D341Med (cell line): Measurements from ENCODE around the gene MIB2.
"Not testable (repeated sequence)": the region's sequence is repeated elsewhere in the genome, so short reads cannot be mapped to it uniquely, and the experiment has no call there.

Experiments used
- DNase-seq: peaks from one replicate; pipeline ENCODE4 v3.0.0; 2012; ENCODE audit warnings: low spot score

MIB2 gene

GRCh38 chr1:1615256-1616044 lies at the start of gene MIB2:
MIB2 (plus strand) TSS chr1:1615500; CDS start chr1:1623453, 7,953 bp downstream.
- DNase-seq: peak; percentile 98

DNA sequence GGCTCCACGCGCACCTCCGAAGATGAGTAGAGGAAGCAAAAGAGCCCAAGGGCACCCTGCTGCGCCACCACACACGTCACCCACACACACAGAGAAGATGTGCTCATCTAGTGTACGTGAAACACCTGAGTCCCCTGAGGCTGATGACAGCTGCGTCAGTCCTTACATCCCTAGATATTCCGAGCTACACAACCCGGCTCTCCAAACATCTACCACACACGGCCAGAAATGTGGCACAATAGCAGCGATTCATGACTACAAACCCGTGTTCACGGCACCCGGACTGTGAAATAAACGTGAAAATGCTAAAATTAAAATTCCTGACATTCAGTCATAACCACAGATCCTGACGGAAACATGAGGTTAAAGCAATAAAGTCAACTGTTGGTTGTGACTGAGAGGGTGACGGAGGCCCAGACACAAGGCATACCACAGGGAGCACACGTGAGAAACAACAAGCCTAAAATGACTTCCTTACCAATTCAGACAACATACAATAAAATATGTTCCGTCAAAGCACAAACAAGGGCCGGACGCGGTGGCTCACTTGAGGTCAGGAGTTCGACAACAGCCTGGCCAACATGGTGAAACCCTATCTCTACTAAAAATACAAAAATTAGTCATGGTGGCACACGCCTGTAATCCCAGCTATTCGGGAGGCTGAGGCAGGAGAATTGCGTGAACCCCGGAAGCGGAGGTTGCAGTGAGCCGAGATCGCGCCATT lies 48.0 kb upstream of the MIB2 start:
- no peak for DNase-seq

DNA sequence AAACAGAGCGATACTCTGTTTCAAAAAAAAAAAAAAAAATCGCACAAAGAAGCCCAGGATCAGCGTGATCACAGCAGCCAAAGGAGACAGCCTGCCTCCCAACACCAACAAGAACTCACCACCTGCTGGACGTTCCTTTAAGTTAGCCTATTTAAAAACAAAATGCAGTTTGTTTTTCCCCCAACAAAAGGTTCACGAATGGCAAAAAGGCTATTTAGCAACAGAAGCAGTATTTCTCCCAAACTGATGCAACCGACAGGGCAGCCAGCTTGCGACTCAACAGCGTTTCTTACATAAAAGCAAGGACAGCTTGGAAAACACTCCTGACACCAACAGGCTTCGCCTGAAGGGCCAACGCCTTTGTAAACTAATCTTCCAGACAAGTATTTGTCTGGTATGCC lies 47.4 kb upstream of the MIB2 start:
- no peak for DNase-seq

DNA sequence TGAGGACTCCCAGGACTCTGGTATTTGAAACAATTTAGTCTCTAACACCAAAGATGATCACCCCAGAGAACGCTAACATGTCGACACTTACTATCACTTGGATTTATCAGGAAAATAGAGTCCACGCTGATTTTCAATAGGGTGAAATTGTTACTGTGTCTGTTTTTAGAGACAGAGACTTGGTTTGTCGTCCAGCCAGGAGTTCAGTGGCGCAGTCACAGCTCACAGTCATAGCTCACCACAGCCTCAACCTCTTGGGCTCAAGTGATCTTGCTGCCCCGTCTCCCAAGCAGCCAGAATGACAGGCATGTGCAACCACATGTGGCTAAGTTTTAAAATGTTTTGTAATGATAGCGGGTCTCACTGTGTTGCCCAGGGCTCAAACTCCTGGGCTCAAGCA lies 46.0 kb upstream of the MIB2 start:
- no peak for DNase-seq

DNA sequence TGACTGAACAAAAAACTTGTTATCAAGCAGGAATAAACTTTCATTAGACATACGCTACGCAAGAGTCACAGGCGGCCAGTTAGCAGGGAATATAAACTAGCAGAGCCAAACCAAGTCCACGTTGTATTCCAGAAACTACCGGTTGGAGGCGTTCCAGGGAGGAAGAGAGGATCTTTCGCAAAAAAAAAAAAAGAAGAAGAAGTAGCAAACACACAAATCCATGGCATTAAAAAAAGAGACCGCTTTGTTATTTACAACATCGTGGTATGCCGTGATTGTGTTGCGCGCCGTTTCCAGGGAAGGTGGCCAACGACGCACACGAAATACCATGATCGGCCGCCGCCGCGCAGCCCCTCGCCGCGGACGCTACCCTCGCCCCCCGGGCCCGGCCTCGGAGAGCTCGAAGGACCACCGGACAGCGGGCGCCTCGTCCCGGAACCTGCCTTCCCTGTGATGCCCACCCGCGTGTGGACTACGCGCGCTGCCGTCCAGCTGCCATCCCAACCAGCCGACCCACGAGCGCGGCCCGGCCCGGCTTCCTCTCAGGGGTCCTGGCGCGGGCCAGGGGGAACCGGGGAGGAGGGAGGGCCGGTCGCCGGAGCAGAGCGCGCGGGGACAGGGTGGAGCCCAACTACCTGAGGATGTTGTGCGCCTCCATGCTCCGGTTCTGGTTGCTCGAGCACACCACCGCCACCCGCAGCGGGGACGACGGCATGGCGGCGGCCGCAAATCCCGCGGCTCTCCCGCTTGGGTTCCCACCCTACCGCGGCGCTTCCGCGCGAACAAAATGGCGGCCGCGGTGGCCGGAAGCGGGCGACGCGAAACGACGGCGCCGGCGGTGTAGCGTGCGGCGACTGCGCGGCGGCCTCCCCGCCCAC lies 41.2 kb upstream of the MIB2 start:
- DNase-seq: peak; percentile 89

GRCh38 chr1:1574721-1575537 lies 40.4 kb upstream of the MIB2 start, which contains the start of gene SSU72:
SSU72 (minus strand) TSS chr1:1574863; CDS start chr1:1574557, 306 bp downstream.
- DNase-seq: peak; percentile 94

DNA sequence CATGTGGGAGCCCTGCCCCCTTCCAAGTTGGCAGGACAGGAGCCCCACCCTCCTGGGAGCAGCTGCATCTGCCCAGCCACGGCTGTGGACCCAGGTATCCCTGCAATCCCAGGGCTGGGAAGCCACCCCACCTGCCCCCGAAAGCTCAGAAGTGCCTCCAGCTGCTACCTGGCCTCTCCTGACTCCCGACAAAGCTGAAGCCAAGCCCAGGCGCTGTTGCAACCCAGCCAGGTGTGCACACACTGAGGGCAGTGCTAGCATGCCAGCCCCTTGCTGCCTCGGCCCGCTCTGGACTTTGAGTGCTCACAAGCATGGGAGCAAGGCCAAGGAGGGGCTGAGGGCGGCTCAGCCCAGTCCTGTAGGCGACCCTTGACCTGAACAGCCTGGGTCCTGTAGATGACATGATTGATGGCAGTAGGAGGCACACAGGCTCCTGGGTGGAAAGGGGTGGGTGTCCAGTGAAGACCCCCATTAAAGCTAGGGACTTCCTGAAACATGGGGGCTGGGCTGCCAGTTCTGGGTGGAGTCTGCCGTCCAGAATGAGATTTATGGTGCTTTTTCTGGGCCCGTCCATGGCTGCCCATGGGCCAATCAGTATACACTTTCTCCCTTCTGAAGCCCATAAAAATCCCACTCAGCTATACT lies 37.8 kb upstream of the MIB2 start:
- no peak for DNase-seq

DNA sequence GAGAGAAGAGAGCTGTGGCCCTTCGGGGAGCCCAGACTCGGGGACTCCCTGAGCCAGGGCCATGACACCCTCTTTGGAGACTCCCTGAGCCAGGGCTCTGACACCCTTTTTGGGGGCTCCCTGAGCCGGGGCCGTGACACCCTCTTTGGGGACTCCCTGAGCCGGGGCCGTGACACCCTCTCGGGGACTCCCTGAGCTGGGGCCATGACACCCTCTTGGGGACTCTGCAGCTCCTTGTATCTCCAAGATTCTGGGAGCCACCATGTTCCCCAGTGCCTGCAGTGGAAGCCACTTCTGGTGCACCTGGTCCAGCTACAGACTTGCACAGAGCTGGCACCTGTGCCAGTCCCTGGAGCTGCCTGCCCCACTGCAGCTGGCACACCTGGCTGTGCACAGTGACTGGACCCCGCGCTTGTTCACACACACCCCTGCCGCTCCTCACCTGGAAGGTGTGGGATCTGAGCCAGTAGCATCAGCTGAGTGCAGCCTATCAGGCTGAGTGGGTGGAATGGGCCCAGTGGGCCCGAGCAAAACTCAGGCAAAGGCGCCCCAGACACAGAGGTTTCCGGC lies 36.8 kb upstream of the MIB2 start:
- no peak for DNase-seq

- DNase-seq: no peak
Measured at GRCh38 chr1:1582585-1583346, 32.5 kb upstream of the MIB2 start.

GRCh38 chr1:1583347-1584010 lies 31.8 kb upstream of the MIB2 start:
- no peak for DNase-seq

GRCh38 chr1:1591452-1591851 lies 23.8 kb upstream of the MIB2 start:
- no peak for DNase-seq

- no peak for DNase-seq
Measured at GRCh38 chr1:1593834-1594601, 21.3 kb upstream of the MIB2 start.

- peak; percentile 51 for DNase-seq
Measured at GRCh38 chr1:1594602-1595260, 20.6 kb upstream of the MIB2 start.

GRCh38 chr1:1595341-1595740 lies 20.0 kb upstream of the MIB2 start:
- not testable (repeated sequence) for DNase-seq

- DNase-seq: peak; percentile 35
Measured at GRCh38 chr1:1596493-1597274, 18.6 kb upstream of the MIB2 start.

GRCh38 chr1:1597275-1597930 lies 17.9 kb upstream of the MIB2 start:
- DNase-seq: peak; percentile 79
